Vagina (tissue), 2 donors: Measurements from ENCODE around the gene NUP62.

Experiments used
- CTCF ChIP-seq, 3 experiments: fragments of 450-650 bp in 2 of 3; fragments of 200-600 bp in 1 of 3; sonication (generic) in 1 of 3; IDR thresholded peaks; one replicate each; pipeline ENCODE4 v1.5.1; 2017 to 2019; ENCODE audit warnings: antibody characterized with exemption in 3 of 3, mild to moderate bottlenecking in 2 of 3, moderate library complexity in 2 of 3
- POLR2A ChIP-seq, 2 donors: fragments of 450-650 bp; IDR thresholded peaks; one replicate each; pipeline ENCODE4 v1.6.1; 2017; ENCODE audit warnings: antibody characterized with exemption in 2 of 2, mild to moderate bottlenecking in 2 of 2, moderate library complexity in 2 of 2

- TF ChIP-seq CTCF (IDR thresholded peaks at IDR 0.05): no peak
- TF ChIP-seq POLR2A (IDR thresholded peaks at IDR 0.05): no peak
These were observed 47.2 kb upstream of the NUP62 start for GRCh38 chr19:49976496-49976895.
